BE2C (cell line): ENCODE results near the gene PRKACB.

Experiments
- DNase-seq: peaks from one replicate; pipeline ENCODE4 v3.0.0-alpha.2; 2020
- H3K27me3 ChIP-seq: fragments of 250-450 bp; sonication (Bioruptor Pico); 2 replicates; pipeline ENCODE4 v1.5.1; 2020; ENCODE audit warnings: mild to moderate bottlenecking
- H3K36me3 ChIP-seq: fragments of 250-450 bp; sonication (Bioruptor Pico); 2 replicates; pipeline ENCODE4 v1.5.1; 2020; ENCODE audit warnings: mild to moderate bottlenecking
- H3K4me1 ChIP-seq: fragments of 250-450 bp; sonication (Bioruptor Pico); 2 replicates; pipeline ENCODE4 v1.5.1; 2020
- H3K4me3 ChIP-seq: 2 replicates; pipeline ENCODE4 v1.5.1; 2011; ENCODE audit warnings: low read depth, low read length
- H3K9me3 ChIP-seq: fragments of 250-450 bp; sonication (Bioruptor Pico); 2 replicates; pipeline ENCODE4 v1.5.1; 2020
- CTCF ChIP-seq: IDR thresholded peaks from 2 replicates; pipeline ENCODE4 v1.5.1; 2012; ENCODE audit warnings: mild to moderate bottlenecking, low read depth, low read length

PRKACB gene

GRCh38 chr1:84163123-84163931 is 19.3 kb downstream of the PRKACB start:
- Histone ChIP-seq H3K9me3 (no peaks in the 10 kb centered on the region), H3K27me3 (no peaks in the 10 kb centered on the region), H3K36me3 (no peaks in the 10 kb centered on the region), H3K4me3 (peak overlapping the region; percentile 66), H3K4me1 (no peaks in the 10 kb centered on the region)
- no peak for DNase-seq
- TF ChIP-seq CTCF: no peak

- H3K36me3 ChIP-seq: no peaks in the 10 kb centered on the region
- DNase-seq: no peak
- no peaks in the 10 kb centered on the region for H3K4me1 ChIP-seq
- H3K9me3 ChIP-seq: no peaks in the 10 kb centered on the region
- no peak for TF ChIP-seq CTCF
- peak overlapping the region; percentile 66 for H3K4me3 ChIP-seq
- H3K27me3 ChIP-seq: no peaks in the 10 kb centered on the region
These were observed 20.1 kb downstream of the PRKACB start for GRCh38 chr1:84164161-84164560.

GRCh38 chr1:84164567-84165021 is 20.5 kb downstream of the PRKACB start:
- no peak for TF ChIP-seq CTCF
- Histone ChIP-seq H3K4me3 (peak overlapping the region; percentile 66), H3K36me3 (no peaks in the 10 kb centered on the region), H3K4me1 (no peaks in the 10 kb centered on the region), H3K27me3 (no peaks in the 10 kb centered on the region), H3K9me3 (no peaks in the 10 kb centered on the region)
- DNase-seq: no peak

- no peaks in the 10 kb centered on the region for H3K4me1 ChIP-seq
- DNase-seq: no peak
- H3K4me3 ChIP-seq: peak overlapping the region; percentile 66
- H3K27me3 ChIP-seq: no peaks in the 10 kb centered on the region
- TF ChIP-seq CTCF: no peak
- no peaks in the 10 kb centered on the region for H3K36me3 ChIP-seq
- H3K9me3 ChIP-seq: no peaks in the 10 kb centered on the region
These were observed 21.5 kb downstream of the PRKACB start for GRCh38 chr1:84165601-84166000.

- no peak for TF ChIP-seq CTCF
- Histone ChIP-seq H3K4me3 (peak overlapping the region; percentile 66), H3K27me3 (no peaks in the 10 kb centered on the region), H3K4me1 (no peaks in the 10 kb centered on the region), H3K36me3 (no peaks in the 10 kb centered on the region), H3K9me3 (no peaks in the 10 kb centered on the region)
- DNase-seq: no peak
These were observed 22.7 kb downstream of the PRKACB start for GRCh38 chr1:84166797-84167196.

- no peak for TF ChIP-seq CTCF
- Histone ChIP-seq H3K4me3 (no peak overlapping the region), H3K36me3 (no peaks in the 10 kb centered on the region), H3K4me1 (no peaks in the 10 kb centered on the region), H3K27me3 (no peaks in the 10 kb centered on the region), H3K9me3 (no peaks in the 10 kb centered on the region)
- DNase-seq: no peak
These were observed 24.7 kb downstream of the PRKACB start for GRCh38 chr1:84168783-84169182.
